OCI-LY3 (cell line): ENCODE data around the gene GAB1.

Experiments
- CTCF ChIP-seq: fragments of 200-600, 300-600 bp; sonication (generic); IDR thresholded peaks from 2 replicates; pipeline ENCODE4 v1.5.1; 2014; ENCODE audit warnings: antibody characterized with exemption, low read length, low read depth
- EZH2phosphoT487 ChIP-seq: fragments of 200-600 bp; shearing (Covaris generic); IDR thresholded peaks from 2 replicates; pipeline ENCODE4 v1.6.1; 2018; ENCODE audit warnings: antibody characterized with exemption, mixed run types, low read depth

GRCh38 chr4:143515905-143516304 lies 179.2 kb downstream of the GAB1 start:
- no peak for TF ChIP-seq CTCF
- TF ChIP-seq EZH2phosphoT487 = no peak
